Measurements from ENCODE around the gene TMEM59L. TPM values are rescaled to one million over a fixed set of nuclear protein-coding genes. Genes with fewer than 3 reads are reported as not detected.

Gene TMEM59L
- total and polyA plus RNA-seq, 8 donors: 0.56 to 8.9 (median 1.2) TPM

DNA sequence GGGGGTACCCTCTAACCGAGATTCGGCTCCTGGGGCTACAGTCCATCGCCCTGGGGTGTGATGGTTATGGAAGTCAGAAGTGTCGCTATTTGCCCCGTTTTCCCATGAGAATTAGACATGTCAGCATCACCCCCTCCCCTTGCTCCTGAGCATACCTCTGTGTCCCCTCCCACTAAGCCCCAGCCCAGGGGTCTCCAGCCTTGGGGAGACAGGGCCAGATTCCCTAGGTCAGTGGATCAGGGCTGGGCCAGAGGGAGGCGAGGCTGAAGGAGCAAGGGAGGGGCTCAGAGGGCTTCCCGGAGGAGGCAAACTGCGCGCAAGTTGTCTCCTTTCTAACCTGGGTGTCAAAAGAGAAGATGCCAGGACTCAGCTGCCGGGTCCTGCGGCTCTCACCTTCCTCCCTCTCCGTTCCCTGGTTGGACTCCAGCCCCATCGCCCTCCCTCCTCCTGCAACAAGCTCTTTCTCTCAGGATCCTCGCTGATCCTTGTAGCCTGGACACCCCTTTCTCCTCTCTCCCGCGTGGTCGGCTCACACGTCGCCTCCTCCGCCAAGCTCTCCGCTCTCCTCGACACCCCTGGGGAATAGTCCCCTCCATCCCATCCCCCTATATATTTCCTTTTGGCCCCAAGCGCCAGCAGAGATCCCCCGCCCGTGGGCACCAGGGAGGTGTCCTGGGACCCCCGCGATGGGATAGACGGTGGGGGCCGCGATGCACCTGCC, 459 bp upstream of the TMEM59L start:
- peaks cover 0 to 23% (median 7%) of the 10 kb centered on the region in 4 donors for H3K27me3 ChIP-seq
- TF ChIP-seq CTCF (IDR thresholded peaks at IDR 0.05): no peak
- no peak for FAIRE-seq
- peaks cover 0 to 12% (median 0%) of the 10 kb centered on the region in 3 donors for H3K4me1 ChIP-seq
- H3K9me3 ChIP-seq: no peaks in the 10 kb centered on the region
- intact Hi-C loops (cut with DNase I): no loop called here
- no peak for DNase-seq
- peak overlapping the region in 2 of 4 donors; percentile 27 to 49 for H3K4me3 ChIP-seq
- WGBS, 2 donors: 2 to 3% methylated on average over 30 of the region's 30 CpGs
- H3K27ac ChIP-seq: no peak overlapping the region
- H3K36me3 ChIP-seq: no peaks in the 10 kb centered on the region
- peak in 3 of 4 donors; percentile 10 to 21 (median 14) for ATAC-seq

GRCh38 chr19:18613589-18614234, 1.0 kb downstream of the TMEM59L start:
- peak in 1 of 6 donors; percentile 24 for DNase-seq
- H3K9me3 ChIP-seq: no peaks in the 10 kb centered on the region
- H3K4me3 ChIP-seq: no peak overlapping the region
- ATAC-seq: peak in 1 of 4 donors; percentile 17
- H3K4me1 ChIP-seq: peaks cover 0 to 7% (median 0%) of the 10 kb centered on the region in 3 donors
- H3K27me3 ChIP-seq: peaks cover 0 to 14% (median 6%) of the 10 kb centered on the region in 4 donors
- H3K36me3 ChIP-seq: no peaks in the 10 kb centered on the region
- H3K27ac ChIP-seq: no peak overlapping the region
- intact Hi-C loops (cut with DNase I): no loop called here
- 34 to 36% methylated on average over 23 of the region's 23 CpGs for WGBS, 2 donors
- no peak for FAIRE-seq
- TF ChIP-seq CTCF (IDR thresholded peaks at IDR 0.05): no peak

- FAIRE-seq (no peak), ATAC-seq (no peak), DNase-seq (no peak)
- TF ChIP-seq CTCF (IDR thresholded peaks at IDR 0.05): no peak
- Histone ChIP-seq H3K4me3 (no peak overlapping the region), H3K4me1 (peaks cover 0 to 7% (median 0%) of the 10 kb centered on the region in 3 donors), H3K9me3 (no peaks in the 10 kb centered on the region), H3K27ac (no peak overlapping the region), H3K27me3 (peaks cover 0 to 8% (median 0%) of the 10 kb centered on the region in 4 donors), H3K36me3 (no peaks in the 10 kb centered on the region)
- 79 to 91% methylated on average over 3 of the region's 3 CpGs for WGBS, 2 donors
- intact Hi-C loops (cut with DNase I): no loop called here
Observed at GRCh38 chr19:18616023-18616422, 3.4 kb downstream of the TMEM59L start.

- FAIRE-seq (no peak), ATAC-seq (no peak), DNase-seq (no peak)
- Histone ChIP-seq H3K4me3 (no peak overlapping the region), H3K4me1 (no peaks in the 10 kb centered on the region), H3K27me3 (peaks cover 0 to 1% (median 0%) of the 10 kb centered on the region in 4 donors), H3K9me3 (no peaks in the 10 kb centered on the region), H3K36me3 (no peaks in the 10 kb centered on the region), H3K27ac (no peak overlapping the region)
- TF ChIP-seq CTCF (IDR thresholded peaks at IDR 0.05): no peak
- intact Hi-C loops (cut with DNase I): no loop called here
Observed at GRCh38 chr19:18617562-18617961, 4.9 kb downstream of the TMEM59L start.

DNA sequence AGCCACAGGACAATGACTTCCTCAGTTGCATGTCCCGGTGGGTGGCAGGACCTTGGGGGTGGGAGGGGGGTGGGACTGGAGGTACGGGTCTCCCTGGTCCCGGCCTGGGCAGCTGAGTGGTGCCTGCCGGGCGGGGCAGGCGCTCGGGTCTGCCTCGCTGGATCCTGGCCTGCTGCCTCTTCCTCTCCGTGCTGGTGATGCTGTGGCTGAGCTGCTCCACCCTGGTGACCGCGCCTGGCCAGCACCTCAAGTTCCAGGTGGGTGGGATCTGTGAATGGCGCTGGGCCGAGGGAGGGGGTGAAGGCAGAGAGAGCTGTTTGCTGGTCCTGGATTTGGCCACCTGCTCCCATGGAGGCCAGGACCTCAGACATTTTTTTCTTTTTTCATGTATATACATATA, 5.6 kb downstream of the TMEM59L start:
- Histone ChIP-seq H3K27me3 (no peaks in the 10 kb centered on the region), H3K4me1 (no peaks in the 10 kb centered on the region), H3K4me3 (no peak overlapping the region), H3K27ac (no peak overlapping the region), H3K36me3 (no peaks in the 10 kb centered on the region), H3K9me3 (no peaks in the 10 kb centered on the region)
- intact Hi-C loops (cut with DNase I): no loop called here
- no peak for TF ChIP-seq CTCF (IDR thresholded peaks at IDR 0.05)
- ATAC-seq (no peak), FAIRE-seq (no peak), DNase-seq (peak in 1 of 6 donors; percentile 19)
- 86 to 91% methylated on average over 13 of the region's 13 CpGs for WGBS, 2 donors

All from pancreas (tissue), 10 donors.